Large intestine (tissue), 3 donors: ENCODE measurements around the gene WSCD2. TPM values are rescaled to one million over a fixed set of nuclear protein-coding genes. Genes with fewer than 3 reads are reported as not detected.

ENCODE experiments used
- DNase-seq, 2 donors: peaks; one replicate each; pipeline versions ENCODE4 v3.0.0 to v3.0.0-alpha.2; 2013
- H3K27ac ChIP-seq: one replicate; pipeline ENCODE4 v1.5.1; 2013; ENCODE audit warnings: low read length
- H3K27me3 ChIP-seq: 2 replicates; pipeline ENCODE4 v1.6.1; 2013; ENCODE audit warnings: low read length; ENCODE audit not compliant: control insufficient read depth, insufficient read depth
- H3K36me3 ChIP-seq: 2 replicates; pipeline ENCODE4 v1.6.1; 2013; ENCODE audit warnings: low read length; ENCODE audit not compliant: control insufficient read depth, insufficient read depth
- H3K4me1 ChIP-seq: one replicate; pipeline ENCODE4 v1.6.1; 2013; ENCODE audit warnings: low read length; ENCODE audit not compliant: control insufficient read depth, insufficient read depth
- H3K4me3 ChIP-seq: one replicate; pipeline ENCODE4 v1.5.1; 2013; ENCODE audit warnings: low read length
- H3K9me3 ChIP-seq: one replicate; pipeline ENCODE4 v1.6.1; 2013; ENCODE audit warnings: mild to moderate bottlenecking, low read depth, low read length, moderate library complexity; ENCODE audit not compliant: control insufficient read depth
- WGBS: methylation state at CpG from one replicate; pipeline ENCODE4 v1.1.5; 2013; ENCODE audit warnings: low lambda C conversion rate; ENCODE audit not compliant: insufficient coverage; 5-methylcytosine and 5-hydroxymethylcytosine counted together
- polyA plus RNA-seq: library from polyadenylated mRNA; unstranded; fragments of 120-200 nt; gene quantifications from one replicate; pipeline ENCODE4 v1.2.1, GENCODE V29; 2013

WSCD2 gene
- polyA plus RNA-seq, 1 donor: 1.5 TPM

DNA sequence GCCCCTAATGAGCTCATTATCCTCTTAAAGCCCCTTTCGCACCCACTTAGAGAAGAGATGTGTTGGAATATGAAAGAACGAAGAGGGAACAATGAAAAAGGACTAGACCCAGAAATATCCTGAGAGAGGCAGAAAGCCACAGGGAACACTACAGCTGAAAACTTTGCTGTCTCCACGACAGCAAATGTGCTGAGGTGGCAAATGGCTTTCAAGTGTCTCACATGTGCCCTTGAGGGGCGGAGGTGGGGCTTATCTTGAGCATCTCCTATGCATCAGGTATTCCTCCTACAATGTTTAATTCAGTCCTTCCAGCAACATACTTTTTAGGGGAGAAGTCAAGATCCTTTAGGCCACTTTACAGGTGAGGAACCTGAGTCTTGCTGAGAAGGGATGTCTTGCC is 62.9 kb downstream of the WSCD2 start:
- no peaks in the 10 kb centered on the region for H3K4me1 ChIP-seq
- H3K36me3 ChIP-seq: no peaks in the 10 kb centered on the region
- H3K4me3 ChIP-seq: no peak overlapping the region
- H3K9me3 ChIP-seq: no peaks in the 10 kb centered on the region
- WGBS: no CpG with 5 or more reads among the region's 4 CpGs
- H3K27me3 ChIP-seq: no peaks in the 10 kb centered on the region
- H3K27ac ChIP-seq: no peak overlapping the region
- no peak for DNase-seq

DNA sequence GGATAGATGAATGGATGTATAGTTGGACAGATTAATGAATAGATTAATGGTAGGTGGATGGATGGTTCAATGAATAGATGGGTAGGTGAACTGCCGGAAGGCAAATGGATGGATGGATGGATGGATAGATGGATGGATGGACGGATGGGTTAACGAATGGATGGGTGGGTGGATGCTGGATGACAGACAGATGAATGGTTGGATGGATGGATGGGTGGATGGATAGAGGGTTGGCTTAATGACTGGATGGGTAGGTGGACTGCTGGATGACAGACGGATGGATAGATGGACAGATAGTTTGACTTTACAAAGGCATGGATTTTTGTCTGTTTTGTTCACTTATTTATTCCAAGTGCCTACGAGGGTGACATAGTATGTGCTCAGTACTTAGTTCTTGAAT is 64.4 kb downstream of the WSCD2 start:
- no peaks in the 10 kb centered on the region for H3K9me3 ChIP-seq
- no peak overlapping the region for H3K4me3 ChIP-seq
- no peaks in the 10 kb centered on the region for H3K27me3 ChIP-seq
- H3K36me3 ChIP-seq: no peaks in the 10 kb centered on the region
- no peak overlapping the region for H3K27ac ChIP-seq
- no peak for DNase-seq
- 100% methylated on average over 2 of the region's 5 CpGs for WGBS
- no peaks in the 10 kb centered on the region for H3K4me1 ChIP-seq

GRCh38 chr12:108193917-108194316 is 64.8 kb downstream of the WSCD2 start:
- H3K27me3 ChIP-seq: no peaks in the 10 kb centered on the region
- no peaks in the 10 kb centered on the region for H3K9me3 ChIP-seq
- no CpG with 5 or more reads among the region's 2 CpGs for WGBS
- H3K4me1 ChIP-seq: no peaks in the 10 kb centered on the region
- H3K27ac ChIP-seq: no peak overlapping the region
- no peak overlapping the region for H3K4me3 ChIP-seq
- no peak for DNase-seq
- no peaks in the 10 kb centered on the region for H3K36me3 ChIP-seq

GRCh38 chr12:108194585-108194984 is 65.5 kb downstream of the WSCD2 start:
- WGBS: 50% methylated on average over 1 of the region's 1 CpG
- Histone ChIP-seq H3K27me3 (no peaks in the 10 kb centered on the region), H3K4me3 (no peak overlapping the region), H3K27ac (no peak overlapping the region), H3K36me3 (no peaks in the 10 kb centered on the region), H3K4me1 (no peaks in the 10 kb centered on the region), H3K9me3 (no peaks in the 10 kb centered on the region)
- DNase-seq: no peak

DNA sequence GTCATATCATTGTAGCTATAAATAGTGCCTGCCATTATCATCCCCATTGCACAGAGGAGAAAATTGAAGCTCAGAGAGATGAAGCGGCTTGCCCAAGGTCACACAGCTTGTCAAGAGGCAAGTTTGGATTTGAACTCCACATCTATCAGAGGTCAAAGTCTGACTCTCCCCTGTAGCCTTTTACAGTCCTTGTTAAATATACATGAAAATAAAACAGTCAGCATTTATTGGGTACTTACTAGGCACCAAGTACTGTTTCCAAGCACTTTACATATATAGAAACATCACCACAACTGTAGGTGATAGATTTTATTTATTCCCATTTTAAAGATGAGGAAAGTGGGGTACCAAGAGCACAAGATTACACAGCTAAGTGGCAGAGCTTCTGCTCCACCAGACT is 67.2 kb downstream of the WSCD2 start:
- DNase-seq: no peak
- H3K36me3 ChIP-seq: no peaks in the 10 kb centered on the region
- no peak overlapping the region for H3K27ac ChIP-seq
- no peaks in the 10 kb centered on the region for H3K4me1 ChIP-seq
- no peaks in the 10 kb centered on the region for H3K9me3 ChIP-seq
- no CpG with 5 or more reads among the region's 1 CpG for WGBS
- no peak overlapping the region for H3K4me3 ChIP-seq
- no peaks in the 10 kb centered on the region for H3K27me3 ChIP-seq

DNA sequence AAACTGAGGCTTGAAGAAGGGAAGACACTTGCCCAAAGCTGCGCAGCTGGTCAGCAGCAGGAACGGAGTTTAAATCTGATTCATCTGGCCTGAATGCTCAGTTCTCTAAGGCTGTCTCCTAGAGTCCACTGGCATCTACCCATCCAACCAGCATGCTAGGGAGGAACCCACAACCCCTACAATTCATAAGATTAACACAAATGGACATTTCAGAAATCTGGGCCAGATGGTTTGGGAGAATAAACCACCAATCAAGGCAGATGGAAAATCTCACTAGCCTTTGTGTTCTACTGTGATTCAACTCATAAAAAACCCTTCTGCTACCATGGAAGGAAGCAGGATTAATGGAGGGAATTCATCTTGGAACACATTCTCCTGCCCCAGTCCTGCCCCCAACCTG is 67.8 kb downstream of the WSCD2 start:
- Histone ChIP-seq H3K4me1 (no peaks in the 10 kb centered on the region), H3K4me3 (no peak overlapping the region), H3K36me3 (no peaks in the 10 kb centered on the region), H3K9me3 (no peaks in the 10 kb centered on the region), H3K27ac (no peak overlapping the region), H3K27me3 (no peaks in the 10 kb centered on the region)
- WGBS: no CpG with 5 or more reads among the region's 2 CpGs
- DNase-seq: no peak

GRCh38 chr12:108198043-108198442 is 69.0 kb downstream of the WSCD2 start:
- 86% methylated on average over 1 of the region's 4 CpGs for WGBS
- H3K9me3 ChIP-seq: no peaks in the 10 kb centered on the region

GRCh38 chr12:108199106-108199505 is 70.0 kb downstream of the WSCD2 start:
- DNase-seq: no peak
- no peaks in the 10 kb centered on the region for H3K36me3 ChIP-seq
- no peaks in the 10 kb centered on the region for H3K4me1 ChIP-seq
- H3K27ac ChIP-seq: no peak overlapping the region
- WGBS: 83% methylated on average over 4 of the region's 5 CpGs
- H3K4me3 ChIP-seq: no peak overlapping the region
- no peaks in the 10 kb centered on the region for H3K27me3 ChIP-seq
- no peaks in the 10 kb centered on the region for H3K9me3 ChIP-seq

More at GRCh38 chr12:108198043-108198442, 69.0 kb downstream of the WSCD2 start:
- H3K27ac ChIP-seq: no peak overlapping the region
- H3K4me1 ChIP-seq: no peaks in the 10 kb centered on the region
- H3K36me3 ChIP-seq: no peaks in the 10 kb centered on the region
- H3K4me3 ChIP-seq: no peak overlapping the region
- no peaks in the 10 kb centered on the region for H3K27me3 ChIP-seq
- no peak for DNase-seq

DNA sequence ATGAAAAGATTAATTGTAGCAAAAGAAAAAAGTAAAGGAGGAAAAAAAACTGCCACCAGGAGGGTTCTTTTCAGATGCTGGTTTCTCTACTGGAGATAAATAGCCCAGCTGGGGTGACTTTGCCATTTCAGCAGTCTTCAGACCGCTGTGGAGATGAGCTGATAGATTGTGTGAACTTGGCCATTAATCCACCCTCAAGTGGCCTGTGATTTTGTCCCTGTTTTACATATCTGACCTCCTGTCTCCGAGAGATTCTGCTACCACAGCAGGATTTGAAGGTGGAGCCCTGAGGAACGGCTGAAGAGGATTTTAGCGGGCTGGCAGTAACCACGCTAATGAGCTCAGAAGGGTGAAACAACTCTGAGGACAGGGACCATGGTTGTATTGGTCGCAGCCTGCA is 72.7 kb downstream of the WSCD2 start:
- H3K27ac ChIP-seq: no peak overlapping the region
- H3K9me3 ChIP-seq: no peaks in the 10 kb centered on the region
- no peak overlapping the region for H3K4me3 ChIP-seq
- no peaks in the 10 kb centered on the region for H3K4me1 ChIP-seq
- H3K36me3 ChIP-seq: no peaks in the 10 kb centered on the region
- no CpG with 5 or more reads among the region's 6 CpGs for WGBS
- no peaks in the 10 kb centered on the region for H3K27me3 ChIP-seq
- no peak for DNase-seq

DNA sequence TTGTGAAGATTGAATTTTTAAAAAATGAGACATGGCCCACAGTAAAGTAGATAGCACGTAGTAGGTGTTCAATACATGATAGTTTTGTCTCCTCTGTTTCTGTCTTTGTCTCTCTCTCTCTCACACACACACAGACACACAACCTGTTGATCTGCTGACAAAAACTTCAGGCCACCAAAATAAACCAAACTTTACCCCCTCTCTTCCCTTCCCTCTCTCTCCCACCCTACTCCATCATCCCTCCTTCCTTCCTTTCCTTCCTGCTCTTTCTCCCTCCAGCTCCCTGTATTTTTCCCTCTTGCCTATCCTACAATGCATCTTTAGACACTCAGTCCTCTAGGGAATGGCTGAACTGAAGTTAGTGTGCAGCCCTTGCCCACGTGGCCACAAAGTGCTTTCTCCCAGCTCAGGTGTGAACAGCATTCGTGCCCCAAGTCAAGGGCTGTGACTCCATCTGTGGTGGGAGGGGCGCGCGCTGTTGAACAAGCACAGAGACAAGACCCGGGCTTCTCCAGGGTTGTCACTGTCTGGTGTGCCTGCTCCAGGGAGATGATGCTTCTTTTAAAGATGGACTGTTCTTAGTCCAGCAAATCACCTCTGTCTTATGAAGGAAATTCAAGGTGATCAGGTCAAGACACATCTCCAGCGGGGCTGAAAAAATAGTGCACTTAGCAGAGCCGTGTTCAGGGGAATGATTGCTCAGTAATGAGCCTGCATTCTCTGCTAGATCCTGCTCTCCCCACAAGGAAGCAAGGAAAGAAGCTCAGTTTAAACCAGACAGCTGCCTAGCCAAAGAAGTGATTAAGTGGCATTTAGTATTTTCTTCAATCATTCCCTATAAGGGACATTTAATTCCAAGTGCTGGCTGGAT is 75.3 kb downstream of the WSCD2 start:
- DNase-seq: no peak
- 100% methylated on average over 1 of the region's 9 CpGs for WGBS
- H3K27me3 ChIP-seq: no peaks in the 10 kb centered on the region
- no peaks in the 10 kb centered on the region for H3K4me1 ChIP-seq
- no peaks in the 10 kb centered on the region for H3K36me3 ChIP-seq
- no peak overlapping the region for H3K4me3 ChIP-seq
- no peak overlapping the region for H3K27ac ChIP-seq
- no peaks in the 10 kb centered on the region for H3K9me3 ChIP-seq

DNA sequence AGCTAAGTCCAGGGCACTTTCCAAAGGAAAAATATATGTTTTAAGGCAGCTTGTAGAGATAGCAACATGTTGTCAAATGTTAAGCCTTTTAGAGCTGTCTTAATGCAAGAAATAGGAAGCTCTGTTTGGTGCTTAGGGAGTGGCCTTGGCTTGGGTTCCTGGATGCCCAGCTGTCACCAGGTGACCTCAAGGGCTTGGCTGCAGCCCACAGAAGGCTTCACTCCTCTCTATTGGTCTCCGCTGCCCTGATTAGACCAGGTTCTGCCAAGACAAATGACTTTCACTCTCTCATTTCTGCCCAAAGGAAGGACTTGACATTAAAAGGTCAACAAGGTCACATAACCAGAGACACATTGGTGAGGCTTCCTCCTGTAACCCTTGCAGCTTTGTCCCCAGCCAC is 76.8 kb downstream of the WSCD2 start:
- Histone ChIP-seq H3K27ac (no peak overlapping the region), H3K27me3 (no peaks in the 10 kb centered on the region)
- WGBS: no CpG with 5 or more reads among the region's 1 CpG

More for the DNA sequence above, 76.8 kb downstream of the WSCD2 start:
- no peaks in the 10 kb centered on the region for H3K9me3 ChIP-seq
- DNase-seq: no peak
- no peaks in the 10 kb centered on the region for H3K36me3 ChIP-seq
- no peaks in the 10 kb centered on the region for H3K4me1 ChIP-seq
- H3K4me3 ChIP-seq: no peak overlapping the region
